ENCODE results near the gene CYFIP1.

DNA sequence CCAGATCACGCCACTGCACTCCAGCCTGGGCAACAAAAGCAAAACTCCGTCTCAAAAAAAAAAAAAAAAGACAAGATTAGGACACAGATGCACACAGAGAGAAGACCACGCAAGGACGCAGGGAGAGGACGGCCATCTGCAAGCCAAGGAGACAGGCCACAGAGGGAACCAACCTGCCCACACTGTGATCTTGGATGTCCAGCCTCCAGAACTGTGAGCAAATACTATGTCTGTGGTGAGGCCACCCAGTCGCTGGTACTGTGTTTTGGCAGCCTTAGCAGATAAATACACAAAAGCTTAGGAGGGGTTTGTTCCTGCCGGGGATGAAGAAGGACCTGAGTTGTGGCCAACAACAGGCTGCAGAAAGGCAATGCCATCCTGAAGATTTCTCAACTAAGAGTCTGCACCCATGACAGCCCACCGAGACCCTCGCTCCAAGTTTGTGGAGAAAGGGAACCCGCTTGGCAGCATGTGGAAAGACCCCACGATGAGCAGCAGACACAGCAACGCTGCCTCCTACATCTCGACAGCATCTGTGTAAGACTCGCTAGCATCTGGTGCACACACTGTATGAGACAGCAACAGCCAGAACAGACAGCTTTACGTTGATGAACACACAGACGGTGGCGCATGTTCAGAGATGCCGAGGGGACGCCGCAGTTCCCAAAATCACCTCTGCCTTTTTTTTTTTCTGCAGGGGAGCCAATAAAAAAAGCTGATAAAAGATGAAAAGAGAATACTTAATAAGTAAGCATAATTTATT lies 13.7 kb downstream of the CYFIP1 start:
- TF ChIP-seq POLR2AphosphoS5 (IDR thresholded peaks at IDR 0.05; ENCODE audit: low read depth, low read length) = no peak
- TF ChIP-seq POLR2A (IDR thresholded peaks at IDR 0.05; ENCODE audit: low read depth, low read length) = no peak
